Umbilical cord (tissue), 2 donors: ENCODE measurements around the gene ITIH2. TPM values are rescaled to one million over a fixed set of nuclear protein-coding genes. Genes with fewer than 3 reads are reported as not detected.

Source experiments
- DNase-seq: peaks from one replicate; pipeline ENCODE4 v3.0.0-alpha.2; 2015; ENCODE audit warnings: low spot score
- total RNA-seq: library from RNA; depleted of rRNA; stranded (reverse); fragments of >200 nt; gene quantifications from one replicate; pipeline ENCODE4 v1.2.3, GENCODE V29; 2014; ENCODE audit warnings: low replicate concordance; ENCODE audit not compliant: insufficient read depth

ITIH2 gene
- total RNA-seq, 1 donor from 2014 or later: not detected

DNA sequence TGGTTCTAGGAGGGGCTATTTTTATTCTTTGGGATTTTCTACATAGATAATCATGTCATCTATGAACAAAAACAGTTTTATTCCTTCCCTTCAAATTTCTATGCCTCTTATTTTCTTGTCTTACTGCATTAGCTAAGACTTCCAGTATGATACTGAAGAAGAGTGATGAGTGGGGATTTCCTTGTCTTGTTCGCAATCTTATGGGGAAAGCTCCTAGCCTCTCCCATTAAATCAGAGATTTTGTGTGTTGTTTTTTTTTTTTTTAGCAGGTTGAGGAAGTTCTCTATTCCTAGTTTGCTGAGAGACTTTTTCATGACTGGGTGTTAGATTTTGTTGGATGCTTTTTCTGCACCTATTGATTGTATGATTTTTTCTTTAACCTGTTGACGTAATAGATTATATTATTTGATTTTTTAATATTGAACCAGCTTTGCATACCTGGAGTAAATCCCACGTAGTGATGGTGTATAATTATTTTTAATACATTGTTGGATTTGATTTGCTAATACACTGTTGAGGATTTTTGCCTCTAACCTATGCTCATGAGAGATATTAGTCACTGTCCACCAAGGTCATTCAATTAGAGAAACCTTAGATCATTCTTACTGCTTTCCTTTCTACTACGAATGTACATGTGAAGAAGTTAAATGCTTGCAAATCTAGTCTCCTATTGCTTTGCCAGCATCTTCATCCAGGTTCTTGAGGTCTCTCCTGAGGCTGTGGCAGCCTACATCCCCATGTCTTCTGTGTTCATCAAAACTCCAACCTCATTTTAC is 91.3 kb downstream of the ITIH2 start:
- DNase-seq: no peak

DNA sequence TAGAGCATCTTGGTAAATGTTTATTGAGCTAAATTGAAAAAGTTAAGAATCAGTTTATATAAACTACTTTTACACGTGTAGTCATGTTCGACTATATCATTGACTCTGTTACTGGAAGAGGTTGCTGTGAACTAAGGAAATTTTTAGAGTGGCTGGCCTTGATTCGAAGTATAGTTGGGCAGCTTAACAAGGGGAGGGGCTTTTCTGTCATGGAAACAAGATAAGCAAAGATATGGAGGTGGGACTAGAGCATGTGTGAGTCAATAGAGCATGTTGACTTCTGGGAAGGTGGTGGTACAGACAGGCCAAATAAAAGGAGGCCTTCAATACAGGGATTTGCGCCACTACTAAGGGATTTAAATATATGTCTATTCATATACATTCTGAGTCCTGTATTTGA is 92.5 kb downstream of the ITIH2 start:
- peak; percentile 60 for DNase-seq

DNA sequence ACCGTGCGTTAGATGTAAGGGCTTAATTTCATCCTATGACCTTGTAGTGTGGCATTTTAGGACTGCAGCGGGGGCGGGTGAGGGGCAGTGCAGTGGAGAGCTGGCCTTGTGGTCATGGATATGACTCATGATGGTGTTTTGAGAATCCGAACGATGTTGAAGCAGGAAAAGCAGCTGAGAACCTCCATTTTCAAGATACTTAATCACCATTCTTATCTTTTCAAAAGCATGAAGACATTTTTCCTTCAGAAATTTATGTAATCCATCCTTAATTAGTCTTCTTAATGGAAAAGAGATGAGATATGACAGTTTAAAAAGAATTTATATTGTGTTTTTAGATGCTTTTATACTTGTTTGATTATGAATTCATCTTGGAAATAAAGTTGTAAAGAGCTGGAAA is 94.5 kb downstream of the ITIH2 start:
- DNase-seq: peak; percentile 33

Other genes with a start within 250 kb of the ITIH2 start
- 72.5 TPM for gene ITIH5, start 36.4 kb upstream of the ITIH2 start, total RNA-seq
- 10.1 TPM for gene KIN, start 84.7 kb downstream of the ITIH2 start, total RNA-seq
- 177 TPM for gene ATP5F1C, start 84.9 kb downstream of the ITIH2 start, total RNA-seq
- 4.6 TPM for gene TAF3, start 115.2 kb downstream of the ITIH2 start, total RNA-seq